Measurements from ENCODE around the gene CD274. TPM values are rescaled to one million over a fixed set of nuclear protein-coding genes. Genes with fewer than 3 reads are reported as not detected.
A peak's percentile ranks its signal among the peaks of the same experiment; 100 is the strongest.

CD274 gene
- total and polyA plus RNA-seq, 11 donors = 3.5 to 54.4 (median 15.7) TPM

- H3K27ac ChIP-seq = peak overlapping the region in 1 of 12 donors; percentile 84
- no peaks in the 10 kb centered on the region for H3K9me3 ChIP-seq
- ATAC-seq (no peak), DNase-seq (no peak)
- H3K27me3 ChIP-seq = no peaks in the 10 kb centered on the region
- TF ChIP-seq CTCF (IDR thresholded peaks at IDR 0.05) (no peak), POLR2A (IDR thresholded peaks at IDR 0.05) (no peak)
- H3K4me3 ChIP-seq = no peak overlapping the region
- no peaks in the 10 kb centered on the region for H3K36me3 ChIP-seq
- 69 to 79% (median 74%) methylated on average over 3 of the region's 3 CpGs for WGBS, 4 donors
- intact Hi-C loops (cut with DNase I) = loop anchor here in 3 of 10 donors (5.0 to 10.0 kb wide), 3 partner anchors 259 to 702 kb away; partner anchors contain the start of genes AK3 (in 1 of the 3) and INSL6 (in 1 of the 3)
- H3K4me1 ChIP-seq = peaks cover 0 to 49% (median 9%) of the 10 kb centered on the region in 12 donors
These were observed 3.7 kb upstream of the CD274 start for GRCh38 chr9:5446451-5447236.

DNA sequence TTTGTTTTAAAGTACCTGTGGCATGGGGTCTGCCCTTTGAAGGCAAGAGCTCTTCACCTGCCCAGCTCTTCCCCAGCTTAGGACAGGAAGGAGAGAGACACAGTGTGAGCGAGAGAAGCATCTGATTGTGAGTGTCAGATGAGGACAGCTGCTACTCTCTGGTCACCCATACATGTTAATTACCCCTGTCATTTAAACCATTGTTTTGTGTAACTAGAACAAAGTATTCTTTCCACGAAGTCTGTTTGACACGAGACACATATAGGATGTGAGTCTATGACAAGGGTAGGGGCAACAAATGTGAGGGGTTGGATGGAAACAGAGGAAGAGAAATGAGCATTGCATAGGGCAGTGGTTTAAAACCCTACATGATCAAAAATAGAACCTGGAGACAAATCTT, 3.0 kb upstream of the CD274 start:
- WGBS, 4 donors = 81 to 90% (median 88%) methylated on average over 3 of the region's 3 CpGs
- Histone ChIP-seq H3K27me3 (no peaks in the 10 kb centered on the region), H3K4me1 (peaks cover 0 to 56% (median 10%) of the 10 kb centered on the region in 12 donors), H3K27ac (no peak overlapping the region), H3K36me3 (no peaks in the 10 kb centered on the region), H3K4me3 (no peak overlapping the region), H3K9me3 (no peaks in the 10 kb centered on the region)
- intact Hi-C loops (cut with DNase I) = loop anchor here in 3 of 10 donors (5.0 to 10.0 kb wide), 3 partner anchors 260 to 703 kb away; partner anchors contain the start of genes AK3 (in 1 of the 3) and INSL6 (in 1 of the 3)
- DNase-seq = no peak
- TF ChIP-seq POLR2A (IDR thresholded peaks at IDR 0.05) = no peak
- no peak for TF ChIP-seq CTCF (IDR thresholded peaks at IDR 0.05)
- no peak for ATAC-seq

GRCh38 chr9:5448016-5448415, 2.3 kb upstream of the CD274 start:
- H3K9me3 ChIP-seq = no peaks in the 10 kb centered on the region
- intact Hi-C loops (cut with DNase I) = loop anchor here in 3 of 10 donors (5.0 to 10.0 kb wide), 3 partner anchors 261 to 703 kb away; partner anchors contain the start of genes AK3 (in 1 of the 3) and INSL6 (in 1 of the 3)
- no peak overlapping the region for H3K4me3 ChIP-seq
- TF ChIP-seq POLR2A (IDR thresholded peaks at IDR 0.05) (no peak), CTCF (IDR thresholded peaks at IDR 0.05) (no peak)
- H3K27me3 ChIP-seq = no peaks in the 10 kb centered on the region
- peaks cover 0 to 63% (median 14%) of the 10 kb centered on the region in 12 donors for H3K4me1 ChIP-seq
- H3K27ac ChIP-seq = no peak overlapping the region
- ATAC-seq (no peak), DNase-seq (no peak)
- WGBS, 4 donors = 89 to 97% (median 93%) methylated on average over 2 of the region's 2 CpGs
- H3K36me3 ChIP-seq = no peaks in the 10 kb centered on the region

Measured in heart left ventricle (tissue), 16 donors.